Mesothelial cell of epicardium (in vitro differentiated cells): ENCODE results near the gene TMEM87B. TPM values are rescaled to one million over a fixed set of nuclear protein-coding genes. Genes with fewer than 3 reads are reported as not detected.

ENCODE experiments used
- DNase-seq, 2 experiments: peaks; one replicate each; pipeline ENCODE4 v3.0.0; 2021; ENCODE audit warnings: low spot score in 2 of 2; ENCODE audit not compliant: unreplicated experiment in 2 of 2
- H3K27ac Mint-ChIP-seq: 2 replicates; pipeline ENCODE4 v1.8.0; 2021; ENCODE audit warnings: mixed read lengths
- H3K27me3 Mint-ChIP-seq: 2 replicates; pipeline ENCODE4 v1.8.0; 2021; ENCODE audit warnings: low read depth, mixed read lengths
- H3K36me3 Mint-ChIP-seq: 2 replicates; pipeline ENCODE4 v1.8.0; 2021; ENCODE audit warnings: mixed read lengths
- H3K4me1 Mint-ChIP-seq: 2 replicates; pipeline ENCODE4 v1.8.0; 2021; ENCODE audit warnings: mixed read lengths
- H3K4me3 Mint-ChIP-seq: 2 replicates; pipeline ENCODE4 v1.8.0; 2021; ENCODE audit warnings: mild to moderate bottlenecking, moderate library complexity, mixed read lengths
- H3K9me3 Mint-ChIP-seq: 2 replicates; pipeline ENCODE4 v1.8.0; 2021; ENCODE audit warnings: mixed read lengths
- total RNA-seq: library from RNA; stranded (reverse); gene quantifications from 3 replicates; pipeline ENCODE4 v1.2.1, GENCODE V29; 2021
- TF ChIP-seq, protein P1 (sequence below): fragments of 200-600 bp; sonication (generic); IDR thresholded peaks from one replicate; pipeline ENCODE4 v1.5.0; 2021; ENCODE audit warnings: antibody characterized with exemption; ENCODE audit not compliant: unreplicated experiment

Gene TMEM87B
- total RNA-seq, 1 donor from 2014 or later: 19.4 TPM

DNA sequence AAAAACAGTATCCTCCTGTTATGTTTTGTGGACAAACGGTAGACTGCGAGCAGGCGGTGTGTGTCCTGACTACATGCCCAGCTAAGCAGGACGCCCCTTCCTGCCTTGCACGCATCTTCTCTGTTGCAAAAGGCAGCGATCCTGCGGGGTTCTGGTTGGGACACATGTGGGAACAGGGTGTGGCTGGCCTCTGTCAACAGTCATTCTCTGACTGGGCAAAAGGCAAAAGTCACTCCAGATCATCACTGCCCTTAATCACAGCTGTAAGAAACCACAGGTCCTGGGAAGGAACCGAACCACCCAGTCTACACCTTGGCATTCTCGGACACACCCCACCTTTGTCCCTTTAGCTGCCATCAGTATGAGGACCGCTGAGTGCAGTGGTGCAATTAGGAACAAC, 44.3 kb upstream of the TMEM87B start:
- DNase-seq: no peak
- H3K9me3 Mint-ChIP-seq: no peaks in the 10 kb centered on the region
- no peaks in the 10 kb centered on the region for H3K27me3 Mint-ChIP-seq
- peaks cover 37% of the 10 kb centered on the region for H3K36me3 Mint-ChIP-seq
- H3K4me3 Mint-ChIP-seq: no peak overlapping the region
- TF ChIP-seq, protein P1, sequence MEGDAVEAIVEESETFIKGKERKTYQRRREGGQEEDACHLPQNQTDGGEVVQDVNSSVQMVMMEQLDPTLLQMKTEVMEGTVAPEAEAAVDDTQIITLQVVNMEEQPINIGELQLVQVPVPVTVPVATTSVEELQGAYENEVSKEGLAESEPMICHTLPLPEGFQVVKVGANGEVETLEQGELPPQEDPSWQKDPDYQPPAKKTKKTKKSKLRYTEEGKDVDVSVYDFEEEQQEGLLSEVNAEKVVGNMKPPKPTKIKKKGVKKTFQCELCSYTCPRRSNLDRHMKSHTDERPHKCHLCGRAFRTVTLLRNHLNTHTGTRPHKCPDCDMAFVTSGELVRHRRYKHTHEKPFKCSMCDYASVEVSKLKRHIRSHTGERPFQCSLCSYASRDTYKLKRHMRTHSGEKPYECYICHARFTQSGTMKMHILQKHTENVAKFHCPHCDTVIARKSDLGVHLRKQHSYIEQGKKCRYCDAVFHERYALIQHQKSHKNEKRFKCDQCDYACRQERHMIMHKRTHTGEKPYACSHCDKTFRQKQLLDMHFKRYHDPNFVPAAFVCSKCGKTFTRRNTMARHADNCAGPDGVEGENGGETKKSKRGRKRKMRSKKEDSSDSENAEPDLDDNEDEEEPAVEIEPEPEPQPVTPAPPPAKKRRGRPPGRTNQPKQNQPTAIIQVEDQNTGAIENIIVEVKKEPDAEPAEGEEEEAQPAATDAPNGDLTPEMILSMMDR: no peak
- no peaks in the 10 kb centered on the region for H3K4me1 Mint-ChIP-seq
- H3K27ac Mint-ChIP-seq: no peak overlapping the region

DNA sequence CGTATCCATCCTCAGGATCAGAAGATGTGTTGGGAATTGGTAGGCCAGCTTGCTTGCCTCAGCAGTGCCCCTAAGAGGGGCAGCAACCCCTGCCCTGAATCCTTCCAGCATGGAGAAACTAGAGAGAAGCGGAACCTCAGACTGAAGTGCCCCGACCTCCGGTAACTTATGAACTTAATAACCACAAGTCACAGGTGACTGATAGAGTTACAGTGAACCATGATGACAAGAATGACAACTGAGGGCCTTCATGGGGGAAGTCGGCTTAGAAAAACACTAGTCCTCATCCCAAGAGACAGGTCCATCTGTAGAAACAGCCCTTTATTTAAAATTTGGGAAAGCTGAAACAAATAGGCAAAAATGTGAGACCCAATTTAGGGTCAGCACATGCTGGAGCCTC, 42.5 kb upstream of the TMEM87B start:
- Mint-ChIP-seq H3K4me1 (no peaks in the 10 kb centered on the region), H3K27ac (no peak overlapping the region), H3K4me3 (no peak overlapping the region), H3K27me3 (no peaks in the 10 kb centered on the region), H3K9me3 (peaks cover 5% of the 10 kb centered on the region), H3K36me3 (peaks cover 44% of the 10 kb centered on the region)
- TF ChIP-seq, protein P1: no peak
- DNase-seq: no peak

DNA sequence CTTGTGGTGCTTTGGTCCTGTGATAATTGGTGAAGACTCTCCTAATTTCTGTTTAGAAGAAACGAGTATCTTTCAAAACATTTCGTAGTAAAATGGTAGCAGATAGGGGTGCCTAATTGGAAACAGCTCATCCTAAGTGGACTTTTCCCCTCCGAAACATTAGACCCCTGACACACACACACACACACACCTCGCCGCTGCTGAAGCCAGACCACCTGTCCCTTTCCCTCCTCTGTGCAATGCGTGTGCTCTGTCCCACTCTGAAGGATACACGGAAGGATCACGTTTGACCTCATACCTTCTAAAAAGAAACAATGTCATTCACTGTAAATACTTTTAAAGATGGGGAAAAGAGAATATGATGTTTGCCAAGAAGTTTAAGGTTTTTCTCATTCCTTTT, 36.2 kb upstream of the TMEM87B start:
- Mint-ChIP-seq H3K4me1 (peaks cover 9% of the 10 kb centered on the region), H3K36me3 (peaks cover 47% of the 10 kb centered on the region), H3K27me3 (no peaks in the 10 kb centered on the region), H3K27ac (no peak overlapping the region), H3K9me3 (peaks cover 5% of the 10 kb centered on the region), H3K4me3 (no peak overlapping the region)
- TF ChIP-seq, protein P1: no peak
- DNase-seq: no peak

DNA sequence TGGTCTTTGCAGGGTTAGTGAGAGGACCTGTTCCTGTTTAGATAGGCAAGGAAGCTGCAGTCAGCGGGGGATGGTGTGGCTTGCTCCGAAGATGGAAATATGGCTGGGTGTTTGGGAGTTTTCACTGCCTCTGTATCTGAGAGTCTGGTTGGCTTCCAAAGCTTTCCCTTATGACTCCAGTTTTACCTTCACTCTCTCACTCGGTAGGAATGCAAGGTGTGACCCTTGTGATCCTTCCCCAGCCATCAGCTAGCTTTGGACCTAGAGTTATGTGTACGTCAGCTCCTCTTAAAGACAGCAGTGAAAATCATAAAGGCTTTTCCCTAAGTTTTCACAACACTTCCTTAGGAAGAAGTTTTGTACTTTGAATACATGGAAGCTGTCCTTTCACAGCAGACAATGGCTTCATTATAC, 35.5 kb upstream of the TMEM87B start:
- Mint-ChIP-seq H3K36me3 (peaks cover 48% of the 10 kb centered on the region), H3K4me3 (no peak overlapping the region), H3K27ac (no peak overlapping the region), H3K27me3 (no peaks in the 10 kb centered on the region), H3K9me3 (peaks cover 5% of the 10 kb centered on the region), H3K4me1 (peaks cover 9% of the 10 kb centered on the region)
- TF ChIP-seq, protein P1: no peak
- no peak for DNase-seq

DNA sequence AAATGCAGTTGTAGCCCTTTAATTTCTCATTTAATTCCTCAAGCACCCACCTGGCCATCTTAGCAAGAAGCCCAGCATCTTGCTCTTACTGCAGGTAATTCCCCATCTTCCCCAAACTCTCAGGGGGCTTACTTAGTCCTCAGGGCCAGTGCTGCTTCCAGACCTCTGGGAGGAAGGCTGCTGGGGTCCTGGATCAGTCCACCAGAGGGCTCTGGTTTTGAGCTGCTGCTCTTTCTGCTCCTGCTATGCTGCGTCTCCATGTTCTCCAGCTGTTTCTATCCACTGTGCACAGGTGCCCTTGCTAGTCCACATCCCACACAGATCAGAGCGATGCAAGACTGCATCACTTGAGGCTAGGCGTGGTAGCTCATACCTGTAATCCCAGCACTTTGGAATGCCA, 34.5 kb upstream of the TMEM87B start:
- TF ChIP-seq, protein P1: no peak
- Mint-ChIP-seq H3K4me1 (peaks cover 9% of the 10 kb centered on the region), H3K27ac (no peak overlapping the region), H3K4me3 (no peak overlapping the region), H3K27me3 (no peaks in the 10 kb centered on the region), H3K36me3 (peaks cover 44% of the 10 kb centered on the region), H3K9me3 (peaks cover 5% of the 10 kb centered on the region)
- DNase-seq: no peak

DNA sequence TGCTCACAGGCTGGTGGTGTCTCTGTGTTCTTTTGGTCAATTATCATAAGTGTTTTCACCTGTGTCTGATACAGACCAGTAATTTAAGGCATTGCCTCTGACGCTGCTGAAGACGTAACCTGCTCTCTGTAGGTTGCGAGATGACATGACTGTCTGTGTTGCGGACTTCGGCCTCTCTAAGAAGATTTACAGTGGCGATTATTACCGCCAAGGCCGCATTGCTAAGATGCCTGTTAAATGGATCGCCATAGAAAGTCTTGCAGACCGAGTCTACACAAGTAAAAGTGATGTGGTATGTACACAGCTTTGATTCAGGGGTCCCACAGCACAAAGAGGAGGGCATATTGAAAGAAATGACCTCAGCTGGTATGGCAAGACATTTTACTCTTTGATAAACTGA, 33.8 kb upstream of the TMEM87B start:
- no peak overlapping the region for H3K27ac Mint-ChIP-seq
- H3K9me3 Mint-ChIP-seq: peaks cover 5% of the 10 kb centered on the region
- no peak overlapping the region for H3K4me3 Mint-ChIP-seq

More for the DNA sequence above, 33.8 kb upstream of the TMEM87B start:
- Mint-ChIP-seq H3K4me1 (peaks cover 9% of the 10 kb centered on the region), H3K36me3 (peaks cover 46% of the 10 kb centered on the region), H3K27me3 (no peaks in the 10 kb centered on the region)
- DNase-seq: no peak
- TF ChIP-seq, protein P1: no peak
